GM19025 (cell line): ENCODE measurements around the gene BRSK2.

ENCODE experiments used
- ATAC-seq: cut with Tn5 transposase; IDR thresholded peaks from one replicate; pipeline ENCODE4 v1.9.1; 2021; ENCODE audit warnings: mild to moderate bottlenecking, low read depth, moderate library complexity; ENCODE audit not compliant: unreplicated experiment

BRSK2 gene

DNA sequence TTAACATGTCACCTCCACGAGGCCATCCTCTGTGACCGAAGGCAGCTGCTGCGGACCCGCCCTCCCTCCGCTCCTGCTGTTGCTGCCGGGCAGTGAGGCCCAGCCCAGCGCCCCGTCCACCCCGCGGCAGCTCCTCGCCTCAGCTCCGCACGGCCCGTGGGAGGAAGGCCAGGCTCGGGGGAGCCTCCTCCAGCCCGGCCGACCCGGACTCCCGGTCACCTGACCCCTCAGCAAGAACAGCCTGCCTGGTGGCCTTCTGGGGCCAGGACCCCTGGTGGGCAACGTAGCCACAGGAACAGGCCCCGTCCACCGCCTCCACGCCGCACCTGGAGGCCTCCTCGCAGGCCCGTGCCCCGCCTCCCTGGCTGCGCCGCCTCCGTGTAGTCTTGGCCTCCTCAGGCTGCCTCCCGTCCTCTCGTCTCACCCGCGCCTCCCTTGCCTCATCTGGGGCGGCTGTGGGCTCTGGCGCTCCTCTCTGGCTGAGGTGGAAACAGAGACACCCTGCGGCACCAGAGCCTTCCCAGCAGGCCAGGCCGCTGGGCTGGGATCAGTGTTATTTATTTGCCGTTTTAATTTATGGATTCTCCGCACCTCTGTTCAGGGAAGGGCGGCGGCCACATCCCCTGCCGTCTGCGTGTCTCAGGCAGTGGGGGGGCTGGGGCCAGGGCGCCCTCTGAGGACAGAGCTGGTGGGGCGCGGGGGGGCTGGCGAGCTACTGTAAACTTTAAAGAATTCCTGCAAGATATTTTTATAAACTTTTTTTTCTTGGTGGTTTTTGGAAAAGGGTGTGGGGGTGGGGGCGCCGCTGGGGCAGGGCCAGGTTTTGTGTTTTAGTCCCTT lies 71.5 kb downstream of the BRSK2 start:
- no peak for ATAC-seq

DNA sequence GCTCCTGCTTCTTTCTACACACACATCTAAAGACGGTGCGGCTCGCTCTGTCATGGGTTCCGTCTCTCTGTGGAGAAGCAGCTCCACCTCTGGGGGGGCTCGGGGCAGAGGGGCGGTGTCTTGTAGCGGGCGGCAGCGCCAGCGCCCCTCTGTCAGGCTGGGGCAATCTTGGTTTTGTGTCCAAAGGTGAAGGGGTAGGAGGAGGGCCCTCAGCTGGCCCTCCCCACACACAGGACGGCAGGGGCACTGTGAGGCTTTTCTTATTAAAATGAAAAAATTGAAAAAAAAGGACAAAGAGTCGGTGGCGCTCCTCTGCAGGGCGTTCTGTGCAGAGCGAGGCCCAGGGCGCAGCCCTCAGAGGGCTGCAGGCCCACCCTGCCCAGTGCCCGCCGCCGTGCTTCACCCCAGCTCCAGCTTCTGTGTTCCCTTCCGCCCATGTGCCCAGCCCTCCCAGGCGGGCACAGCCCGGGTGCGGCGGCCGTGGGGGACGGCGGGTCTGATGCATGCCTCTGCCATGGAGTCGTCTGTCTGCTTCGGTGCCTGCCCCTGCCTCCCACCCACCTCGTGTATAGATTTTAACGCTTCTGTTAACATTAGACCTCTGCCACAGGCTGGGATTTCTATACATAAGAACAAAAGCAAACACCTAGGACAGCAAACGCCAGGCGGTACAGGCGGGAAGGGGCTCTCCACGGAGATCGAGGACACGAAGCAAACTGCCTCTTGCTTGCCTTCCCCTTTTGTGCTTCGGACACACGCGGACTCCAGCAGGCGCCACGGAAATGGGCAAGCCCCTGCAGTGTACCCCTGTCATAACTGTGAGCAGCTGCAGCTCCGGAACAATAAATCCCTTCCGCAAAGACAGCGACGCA lies 72.3 kb downstream of the BRSK2 start:
- ATAC-seq: no peak

- ATAC-seq: no peak
Observed at GRCh38 chr11:1462698-1462975, 72.9 kb downstream of the BRSK2 start.

GRCh38 chr11:1463056-1463455 lies 73.3 kb downstream of the BRSK2 start:
- no peak for ATAC-seq

GRCh38 chr11:1466784-1467183 lies 77.0 kb downstream of the BRSK2 start:
- ATAC-seq: no peak

- no peak for ATAC-seq
Observed at GRCh38 chr11:1467270-1467669, 77.5 kb downstream of the BRSK2 start.

- no peak for ATAC-seq
Observed at GRCh38 chr11:1468002-1468401, 78.3 kb downstream of the BRSK2 start.

GRCh38 chr11:1468473-1469066 lies 78.8 kb downstream of the BRSK2 start:
- no peak for ATAC-seq

GRCh38 chr11:1469287-1469910 lies 79.7 kb downstream of the BRSK2 start:
- ATAC-seq: no peak

DNA sequence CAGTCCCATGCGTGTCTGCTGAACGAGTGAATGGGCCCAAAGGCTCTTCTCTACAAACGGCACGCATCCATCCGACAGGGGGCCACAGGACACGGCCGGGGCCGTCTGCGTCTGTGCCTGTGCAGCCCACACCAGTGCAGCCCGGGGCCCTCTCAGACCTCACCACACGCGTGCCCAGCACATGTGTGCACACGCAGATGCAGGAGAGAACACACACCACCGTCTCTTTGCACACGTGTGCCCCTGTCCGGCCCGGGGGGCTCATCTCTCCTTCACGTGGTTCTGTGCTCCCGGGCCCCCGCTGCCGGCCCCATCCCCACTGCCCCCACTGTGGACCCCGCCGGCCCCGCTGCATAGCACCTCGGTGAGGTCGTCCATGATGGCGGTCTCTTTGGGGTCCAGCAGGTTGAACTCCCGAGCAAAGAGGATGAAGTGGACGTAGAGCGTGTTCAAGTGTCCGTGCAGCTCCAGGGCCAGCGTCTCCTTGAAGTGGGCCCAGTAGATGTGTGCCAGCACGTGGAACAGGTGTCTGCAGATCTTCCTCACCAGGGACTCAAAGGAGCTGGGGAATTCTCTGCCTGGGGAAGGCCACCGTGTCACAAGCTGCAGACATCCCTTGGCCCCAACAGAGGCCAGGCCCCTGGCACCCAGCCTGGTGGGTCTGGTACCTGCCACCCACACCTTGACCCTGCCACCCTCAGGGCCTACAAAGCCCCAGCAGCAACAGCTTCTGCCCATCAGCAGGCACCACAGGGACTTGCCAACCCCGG lies 80.4 kb downstream of the BRSK2 start:
- no peak for ATAC-seq

DNA sequence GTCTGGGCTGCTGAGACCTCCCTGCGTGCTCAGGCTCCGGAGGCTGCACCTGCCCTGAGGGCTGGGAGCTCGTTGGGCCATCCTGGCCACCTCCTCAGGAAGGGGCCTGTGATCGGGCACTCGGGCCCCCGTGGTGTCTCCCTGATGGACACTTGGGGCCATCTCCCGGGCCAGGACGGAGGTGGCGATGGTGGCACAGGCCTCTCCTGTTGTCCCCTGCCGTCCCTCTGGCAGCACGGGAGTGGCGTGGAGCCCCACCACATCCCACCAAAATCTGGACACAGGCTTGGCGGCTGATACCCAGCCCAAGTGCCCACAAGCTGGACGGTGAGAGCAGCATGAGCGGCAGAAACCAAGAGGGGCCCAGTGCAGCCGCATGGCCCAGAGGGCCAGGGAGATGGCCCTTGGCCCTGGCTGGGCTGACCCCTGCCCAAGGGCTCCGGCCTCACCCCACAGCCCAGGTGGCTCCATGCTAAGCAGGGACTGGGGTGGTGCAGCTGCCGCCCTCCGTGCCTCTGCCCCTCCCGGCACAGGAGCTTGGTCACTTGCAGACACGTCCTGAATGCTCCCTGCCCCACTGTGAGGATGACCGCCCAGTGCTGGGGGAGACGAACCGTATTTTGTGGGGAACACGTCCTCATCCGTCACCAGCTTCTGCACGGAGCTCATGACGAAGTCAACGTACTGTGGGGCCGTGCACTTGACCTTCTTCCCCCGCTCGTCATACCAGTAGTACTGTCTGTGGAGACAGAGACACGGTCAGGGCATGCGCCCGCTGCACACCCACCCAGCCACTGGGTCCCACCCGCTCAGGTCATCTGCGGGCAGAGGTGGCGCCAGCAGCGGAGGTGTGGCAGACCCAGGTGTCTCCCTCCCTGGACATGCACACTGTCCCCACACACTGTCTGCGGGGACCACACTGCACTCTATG lies 81.2 kb downstream of the BRSK2 start:
- ATAC-seq: no peak

DNA sequence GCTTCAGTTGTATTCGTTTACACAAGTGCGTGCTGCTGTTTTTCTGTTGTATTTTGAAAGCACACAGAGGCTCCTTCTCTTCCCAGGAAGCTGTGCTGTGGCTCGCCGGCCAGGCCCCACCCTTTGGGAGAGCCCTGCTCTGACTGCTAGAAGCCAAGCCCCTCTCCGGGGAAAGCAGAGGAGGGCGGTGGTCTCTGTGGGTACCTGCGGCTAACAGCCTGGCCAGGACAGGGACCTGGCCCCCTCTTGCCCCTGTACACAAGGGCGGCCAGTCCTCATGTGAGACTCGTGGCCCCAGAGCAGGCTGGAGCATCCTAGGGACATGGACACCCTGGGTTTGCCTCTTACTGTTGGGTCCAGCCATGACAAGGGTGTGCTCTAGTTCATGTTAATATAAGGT lies 82.0 kb downstream of the BRSK2 start:
- ATAC-seq: no peak

GRCh38 chr11:1472180-1473005 lies 82.7 kb downstream of the BRSK2 start:
- ATAC-seq: no peak

- no peak for ATAC-seq
Observed at GRCh38 chr11:1473011-1473628, 83.4 kb downstream of the BRSK2 start.

DNA sequence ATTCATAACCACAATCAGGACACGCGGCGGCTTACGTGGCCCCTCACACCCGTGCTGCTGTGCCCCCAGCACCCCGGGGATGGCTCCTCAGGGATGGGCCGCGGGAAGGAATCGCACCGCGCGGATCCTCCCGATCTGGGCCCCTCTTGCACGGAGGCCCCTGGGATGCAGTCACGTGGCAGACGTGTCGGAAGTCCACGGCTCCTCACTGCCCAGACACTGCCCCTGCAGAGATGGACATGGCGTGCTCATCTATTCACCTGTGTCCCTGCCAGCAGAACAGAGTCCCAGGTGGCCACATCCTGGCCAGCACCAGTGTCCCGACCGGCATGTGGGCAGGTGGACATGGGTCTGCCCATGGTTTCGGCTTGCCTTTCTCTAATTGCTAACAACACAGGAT lies 84.1 kb downstream of the BRSK2 start:
- ATAC-seq: no peak

DNA sequence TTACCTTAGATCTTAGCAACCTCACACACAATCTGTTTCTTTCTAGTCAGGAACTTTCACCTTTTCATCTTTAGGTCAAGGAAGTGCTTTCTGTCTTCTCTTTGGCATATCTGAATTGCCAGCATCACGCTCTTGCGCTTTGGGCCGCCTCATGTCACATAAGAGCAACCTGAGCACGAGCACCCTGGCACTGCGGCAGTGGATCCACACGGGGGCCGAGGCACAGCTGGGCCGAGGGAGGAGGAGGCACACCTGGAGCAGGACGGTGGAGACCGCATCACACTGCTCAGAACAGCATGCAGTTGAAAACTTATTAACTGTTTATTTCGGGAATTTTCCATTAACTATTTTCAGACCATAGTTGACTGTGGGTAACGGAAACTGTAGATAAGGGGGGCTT lies 86.1 kb downstream of the BRSK2 start:
- ATAC-seq: no peak

DNA sequence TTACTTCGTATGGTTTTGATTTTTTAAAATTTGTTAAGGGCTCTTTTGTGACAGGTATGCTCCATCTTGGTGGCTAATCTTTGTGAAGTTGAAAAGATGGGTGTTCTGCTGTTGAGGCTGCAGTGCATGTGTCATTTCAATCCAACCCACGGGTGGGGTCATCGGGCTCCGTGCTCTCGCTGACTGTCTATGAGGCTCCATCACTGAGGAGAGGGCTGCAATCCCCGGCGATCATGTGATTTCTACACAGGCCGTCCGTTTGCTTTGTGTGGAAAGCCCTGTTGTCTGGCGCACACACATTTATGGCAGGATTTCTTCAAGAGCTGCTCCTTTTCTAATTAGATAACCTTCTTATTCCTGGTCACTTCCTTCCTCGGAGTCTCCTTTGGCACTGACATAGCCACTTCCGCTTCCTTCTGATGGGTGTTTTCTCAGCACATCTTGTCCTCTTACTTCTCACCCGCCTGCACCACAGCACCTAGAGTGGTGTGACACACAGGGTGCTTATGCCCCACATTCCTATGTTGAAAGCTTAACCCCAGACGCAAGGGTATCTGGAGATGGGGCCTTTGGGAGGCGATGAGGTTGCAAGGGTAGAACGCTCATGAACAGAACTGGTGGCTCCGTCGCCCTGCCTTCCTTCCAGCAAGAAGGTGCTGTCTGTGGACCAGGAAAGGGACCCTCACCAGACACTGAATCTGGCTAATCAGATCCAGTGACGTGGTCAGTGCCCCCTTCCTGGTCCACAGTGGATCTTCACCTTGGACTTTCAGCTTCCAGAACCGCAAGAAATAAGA lies 87.4 kb downstream of the BRSK2 start:
- no peak for ATAC-seq
